ENCODE results near the gene EPX.
"Not testable (repeated sequence)": the region's sequence is repeated elsewhere in the genome, so short reads cannot be mapped to it uniquely, and the experiment has no call there.

EPX gene, protein sequence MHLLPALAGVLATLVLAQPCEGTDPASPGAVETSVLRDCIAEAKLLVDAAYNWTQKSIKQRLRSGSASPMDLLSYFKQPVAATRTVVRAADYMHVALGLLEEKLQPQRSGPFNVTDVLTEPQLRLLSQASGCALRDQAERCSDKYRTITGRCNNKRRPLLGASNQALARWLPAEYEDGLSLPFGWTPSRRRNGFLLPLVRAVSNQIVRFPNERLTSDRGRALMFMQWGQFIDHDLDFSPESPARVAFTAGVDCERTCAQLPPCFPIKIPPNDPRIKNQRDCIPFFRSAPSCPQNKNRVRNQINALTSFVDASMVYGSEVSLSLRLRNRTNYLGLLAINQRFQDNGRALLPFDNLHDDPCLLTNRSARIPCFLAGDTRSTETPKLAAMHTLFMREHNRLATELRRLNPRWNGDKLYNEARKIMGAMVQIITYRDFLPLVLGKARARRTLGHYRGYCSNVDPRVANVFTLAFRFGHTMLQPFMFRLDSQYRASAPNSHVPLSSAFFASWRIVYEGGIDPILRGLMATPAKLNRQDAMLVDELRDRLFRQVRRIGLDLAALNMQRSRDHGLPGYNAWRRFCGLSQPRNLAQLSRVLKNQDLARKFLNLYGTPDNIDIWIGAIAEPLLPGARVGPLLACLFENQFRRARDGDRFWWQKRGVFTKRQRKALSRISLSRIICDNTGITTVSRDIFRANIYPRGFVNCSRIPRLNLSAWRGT

DNA sequence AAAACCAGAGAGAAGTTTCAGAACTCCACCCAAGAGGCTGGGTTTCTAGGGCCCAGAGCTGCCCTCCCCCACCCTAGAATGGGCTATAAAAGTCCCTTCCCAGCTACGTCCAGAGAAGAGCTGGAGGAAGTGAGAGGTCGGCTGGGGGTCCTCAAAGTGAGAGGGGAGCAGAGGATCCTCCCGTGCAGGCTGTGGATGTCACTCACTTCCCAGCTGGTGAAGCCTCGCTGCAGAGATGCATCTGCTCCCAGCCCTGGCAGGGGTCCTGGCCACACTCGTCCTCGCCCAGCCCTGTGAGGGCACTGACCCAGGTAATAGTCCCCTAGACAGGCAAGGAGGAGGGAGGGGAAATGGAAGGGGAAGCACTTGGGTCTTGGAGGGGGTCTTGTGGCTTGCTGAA, at the start of gene EPX:
TSS of gene EPX (plus strand) at position 115 of the 400 bp plus-strand sequence. CDS start at position 236, 121 bp downstream.
- DNase-seq: no peak

DNA sequence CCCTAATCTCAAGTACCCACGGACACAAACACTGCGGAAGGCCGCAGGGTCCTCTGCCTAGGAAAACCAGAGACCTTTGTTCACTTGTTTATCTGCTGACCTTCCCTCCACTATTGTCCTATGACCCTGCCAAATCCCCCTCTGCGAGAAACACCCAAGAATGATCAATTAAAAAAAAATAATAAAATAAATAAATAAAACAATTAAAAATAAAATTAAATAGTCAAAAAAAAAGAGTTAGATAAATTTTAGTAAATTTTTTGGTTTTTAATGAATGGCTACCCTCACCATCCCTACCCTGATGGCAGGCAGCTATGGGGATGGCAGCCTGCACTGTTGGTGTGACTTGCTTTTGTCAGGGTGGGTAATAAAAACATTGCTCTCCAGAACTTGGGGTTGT, 49.2 kb upstream of the EPX start:
- DNase-seq: not testable (repeated sequence)

DNA sequence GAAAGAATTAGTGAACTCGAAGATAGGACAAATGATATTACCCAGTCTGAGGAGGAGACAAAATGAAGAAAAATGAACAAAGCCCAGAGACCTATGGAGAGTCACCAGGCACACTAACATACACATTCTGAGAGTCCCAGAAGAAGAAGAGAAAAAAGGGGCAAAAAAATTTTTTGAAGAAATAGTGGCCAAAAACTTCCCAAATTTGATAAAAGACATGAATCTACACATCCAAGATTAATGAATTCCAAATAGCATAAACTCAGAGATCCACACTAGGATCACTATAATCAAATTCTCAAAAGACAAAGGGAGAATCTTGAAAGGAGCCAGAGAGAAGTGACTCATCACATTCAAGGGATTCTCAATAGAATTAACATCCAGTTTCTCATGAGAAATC, 47.7 kb upstream of the EPX start:
- DNase-seq: no peak

DNA sequence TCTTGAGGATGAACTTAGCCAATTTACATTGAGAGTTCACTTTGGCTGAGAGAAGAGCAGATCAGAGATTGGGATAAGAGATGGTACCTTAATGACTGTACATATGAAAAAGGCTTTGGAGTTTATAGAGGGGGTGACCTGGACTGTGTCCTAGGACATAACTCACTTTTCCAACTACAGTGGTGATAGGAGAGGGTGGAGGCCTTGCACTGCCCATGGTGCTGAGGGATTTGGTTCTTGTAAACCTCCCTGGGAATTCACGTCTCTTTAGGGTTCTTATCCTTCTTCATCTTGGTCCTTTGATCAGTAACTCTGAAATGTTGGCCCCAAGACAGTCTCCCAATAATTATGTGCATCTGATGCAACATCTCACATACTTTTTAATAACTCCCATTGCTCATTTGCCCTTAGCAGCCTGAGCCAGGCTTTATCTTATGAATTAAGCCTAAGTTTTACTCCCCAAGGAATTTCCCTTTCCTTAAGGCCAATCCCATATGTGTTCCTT, 44.5 kb upstream of the EPX start, which contains the start of gene OR4D1:
TSS of gene OR4D1 (plus strand) at position 455 of the 505 bp plus-strand sequence. CDS start 6,770 bp downstream, outside the sequence.
- DNase-seq: no peak

DNA sequence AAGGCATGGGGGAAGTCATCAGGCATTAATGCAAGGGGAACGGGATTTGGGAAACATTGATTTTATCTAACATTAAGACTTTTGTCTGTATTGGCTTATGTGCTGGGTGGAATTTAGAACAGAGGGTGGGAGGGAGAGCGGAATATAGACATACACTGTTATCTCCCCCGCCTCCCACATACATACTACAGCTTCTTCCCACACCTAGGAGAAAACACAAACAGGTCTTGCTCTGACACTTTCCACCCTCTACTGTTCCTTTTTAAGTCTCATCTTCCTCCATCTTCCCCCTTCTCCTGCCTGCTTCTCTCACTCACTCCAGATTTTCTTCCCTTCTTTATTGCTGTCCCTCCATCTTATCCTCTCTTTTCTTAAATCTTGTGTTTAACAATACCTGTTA, 43.9 kb upstream of the EPX start:
- no peak for DNase-seq

DNA sequence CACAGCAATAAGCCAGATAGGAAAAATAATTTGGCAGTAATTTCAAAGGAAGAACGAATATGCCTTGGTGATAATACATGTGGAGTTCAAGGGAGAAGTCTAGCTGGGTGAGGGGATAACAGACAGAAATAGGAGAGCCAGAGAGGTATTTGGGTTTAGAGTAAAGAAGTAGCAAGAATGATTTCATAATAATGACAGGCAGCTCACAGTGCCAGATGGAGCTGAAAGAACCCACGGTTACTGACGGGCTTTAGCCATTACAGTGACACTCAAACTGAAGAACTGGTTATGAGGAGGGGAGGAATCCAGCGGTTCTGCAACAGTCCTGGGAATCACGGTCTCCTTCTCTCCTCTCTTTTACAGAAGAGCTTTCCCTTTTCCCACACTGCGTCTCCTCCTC, 42.1 kb upstream of the EPX start:
- DNase-seq: no peak

DNA sequence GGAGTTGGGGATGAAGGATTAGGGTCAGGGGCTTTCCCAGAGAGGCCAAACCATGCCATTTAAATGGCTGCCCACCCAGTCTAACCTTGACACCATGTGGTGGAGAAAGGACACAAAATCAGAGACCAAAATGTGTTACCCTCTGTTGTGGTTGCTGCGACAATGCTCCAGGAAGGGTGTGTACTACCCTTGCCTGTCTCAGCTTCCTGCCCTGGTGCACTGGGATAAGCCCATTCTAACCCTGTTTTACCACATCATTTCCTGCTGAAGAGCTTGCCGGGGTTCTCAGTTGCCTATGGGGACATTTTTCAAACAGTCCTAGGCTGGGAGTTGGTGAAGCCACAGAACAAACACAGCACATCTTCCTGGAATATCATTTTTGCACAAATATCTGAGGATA, 39.5 kb upstream of the EPX start:
- no peak for DNase-seq

DNA sequence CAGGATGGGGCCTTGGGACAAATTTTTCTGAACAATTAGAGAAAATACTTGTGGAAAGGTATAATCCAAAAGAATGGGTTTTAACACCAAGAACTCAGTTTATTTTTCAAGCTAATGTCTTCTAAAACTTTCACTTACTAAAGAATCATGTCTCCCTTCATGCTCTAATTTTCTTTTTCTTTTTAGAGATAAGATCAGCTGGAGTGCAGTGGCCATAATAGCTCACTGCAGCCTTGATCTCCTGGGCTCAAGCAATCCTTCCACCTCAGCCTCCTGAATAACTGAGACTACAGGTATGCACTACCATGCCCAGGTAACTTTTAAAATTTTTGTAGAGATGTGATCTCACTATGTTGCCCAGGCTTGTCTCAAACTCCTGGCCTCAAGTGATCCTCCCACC, 38.9 kb upstream of the EPX start:
- DNase-seq: no peak

DNA sequence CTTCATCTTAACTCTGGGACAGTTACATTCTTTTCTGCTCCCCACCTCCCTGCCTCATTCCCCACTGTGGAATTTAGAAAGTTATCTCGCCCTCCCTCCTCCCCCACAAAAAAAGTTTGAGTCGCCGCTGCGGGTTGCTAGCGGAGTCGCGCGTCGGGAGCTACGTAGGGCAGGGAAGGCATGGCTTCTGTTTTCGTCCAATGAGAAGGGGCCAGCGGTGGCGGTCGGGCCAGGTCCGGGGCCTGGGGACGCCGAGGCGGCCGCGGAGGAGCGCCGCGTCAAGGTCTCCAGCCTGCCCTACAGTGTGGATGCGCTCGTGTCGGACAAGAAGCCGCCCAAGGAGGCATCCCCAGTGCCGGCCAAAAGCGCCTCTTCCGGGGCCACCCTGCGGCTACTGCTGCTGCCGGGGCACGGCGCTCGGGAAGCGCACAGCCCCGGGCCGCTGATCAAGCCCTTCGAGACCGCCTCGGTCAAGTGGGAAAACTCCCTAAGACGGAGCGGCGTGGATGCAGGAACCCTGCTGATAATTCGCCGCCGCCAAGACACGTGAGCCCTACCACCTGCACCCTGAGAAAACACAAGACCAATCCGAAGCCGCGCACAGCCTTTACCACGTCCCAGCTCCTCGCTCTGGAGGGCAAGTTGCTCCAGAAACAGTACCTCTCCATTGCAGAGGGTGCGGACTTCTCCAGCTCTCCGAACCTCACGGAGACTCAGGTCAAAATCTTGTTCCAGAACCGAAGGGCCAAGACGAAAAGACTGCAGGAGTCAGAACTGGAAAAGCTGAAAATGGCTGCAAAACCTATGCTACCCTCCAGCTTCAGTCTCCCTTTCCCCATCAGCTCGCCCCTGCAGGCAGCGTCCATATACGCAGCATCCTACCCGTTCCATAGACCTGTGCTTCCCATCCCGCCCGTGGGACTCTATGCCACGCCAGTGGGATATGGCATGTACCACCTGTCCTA, 35.4 kb upstream of the EPX start:
- DNase-seq: peak; percentile 21

DNA sequence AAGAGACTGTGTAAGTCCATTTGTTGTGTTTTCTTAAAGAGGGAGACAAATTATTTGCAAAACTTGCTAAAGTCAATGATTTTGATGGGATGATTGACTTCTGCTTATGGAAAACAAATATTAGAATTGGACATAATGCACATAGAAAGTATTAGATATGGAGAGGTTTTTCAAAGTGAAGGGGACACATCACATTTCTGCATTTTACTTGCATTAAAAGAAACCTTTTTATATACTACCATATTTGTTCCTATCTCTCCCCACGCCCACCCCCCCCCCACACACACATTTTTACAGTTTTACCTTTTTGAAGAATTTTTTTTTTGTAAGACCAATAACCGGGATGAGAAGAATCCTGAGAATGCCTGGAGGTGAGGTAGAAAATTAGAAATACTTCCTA, 34.3 kb upstream of the EPX start:
- no peak for DNase-seq

DNA sequence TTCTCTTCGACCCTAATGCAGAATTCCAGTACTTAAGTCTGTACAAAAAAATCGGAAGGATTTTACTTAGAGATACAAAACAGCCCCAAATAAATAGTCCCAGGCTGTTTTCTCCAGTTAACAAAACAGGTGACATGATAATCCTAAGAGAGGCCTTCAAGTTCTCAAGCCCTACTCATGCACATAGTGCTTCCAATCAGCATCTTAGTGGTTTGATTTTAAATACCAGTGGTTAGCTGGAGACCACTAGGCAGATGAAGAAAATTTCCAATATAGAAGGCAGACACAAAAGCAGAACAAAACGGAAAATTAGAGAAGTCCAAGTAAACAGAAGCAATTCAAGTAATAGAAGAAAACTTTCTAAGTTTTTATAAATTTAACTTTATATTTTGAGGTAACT, 31.0 kb upstream of the EPX start:
- no peak for DNase-seq

DNA sequence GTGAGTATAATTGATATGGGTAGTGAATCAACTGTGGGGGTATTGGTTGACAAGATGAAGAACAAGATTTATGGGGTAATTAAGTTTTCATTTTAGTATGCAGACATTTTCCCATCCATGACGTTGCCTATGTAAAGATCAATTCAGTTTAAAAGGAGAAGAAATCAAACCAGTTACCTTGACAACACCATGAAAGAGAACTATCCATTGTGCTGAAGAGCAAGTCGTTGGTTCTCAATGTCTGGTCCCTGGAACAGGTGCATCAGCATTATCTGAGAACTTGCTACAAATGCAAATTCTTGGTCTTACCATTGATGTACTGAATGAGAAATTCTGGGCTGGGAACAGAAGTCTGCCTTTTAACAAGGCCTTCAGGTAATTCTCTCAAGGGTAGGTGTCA, 26.5 kb upstream of the EPX start:
- peak; percentile 27 for DNase-seq

DNA sequence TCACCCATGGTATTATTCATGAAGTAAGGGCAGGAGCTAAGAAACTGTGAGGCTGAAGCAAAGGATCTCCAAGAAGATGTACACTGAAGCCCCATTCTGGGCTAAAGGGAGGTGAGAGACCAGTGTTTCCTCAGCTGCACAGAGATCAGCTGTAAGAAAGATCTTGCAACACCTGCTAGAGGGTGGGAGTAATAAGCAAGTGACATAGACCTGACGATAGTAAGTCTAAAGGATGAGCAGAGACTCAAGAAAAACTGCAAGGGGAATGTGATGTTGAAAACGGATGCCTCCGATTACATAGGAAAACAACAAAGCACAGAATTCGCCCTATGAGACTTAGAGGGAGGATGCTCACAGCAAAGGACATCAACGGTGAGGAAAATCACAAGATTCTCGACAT, 25.8 kb upstream of the EPX start, which contains the start of gene OR4D2:
TSS of gene OR4D2 (plus strand) at position 301 of the 400 bp plus-strand sequence. CDS start 2,674 bp downstream, outside the sequence.
- no peak for DNase-seq

DNA sequence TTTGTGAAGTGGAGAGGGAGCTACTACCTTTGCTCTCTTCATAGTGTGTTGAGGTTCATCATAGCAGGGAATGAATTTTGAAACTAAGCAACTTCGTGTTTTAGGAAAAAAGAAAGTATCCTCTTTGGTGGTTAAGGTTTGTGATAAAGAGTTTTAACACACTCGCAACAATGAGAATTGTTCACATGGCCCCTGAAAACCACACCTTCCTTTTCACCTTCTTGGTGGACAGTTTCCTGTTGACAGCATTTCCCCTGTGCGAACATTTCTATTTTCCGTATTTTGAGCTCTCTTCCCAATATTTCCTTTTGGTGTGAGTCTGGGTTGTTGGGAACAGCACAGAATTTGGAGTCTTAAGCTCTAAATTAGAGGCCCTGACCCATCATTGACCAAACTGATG, 21.9 kb upstream of the EPX start:
- DNase-seq: no peak

DNA sequence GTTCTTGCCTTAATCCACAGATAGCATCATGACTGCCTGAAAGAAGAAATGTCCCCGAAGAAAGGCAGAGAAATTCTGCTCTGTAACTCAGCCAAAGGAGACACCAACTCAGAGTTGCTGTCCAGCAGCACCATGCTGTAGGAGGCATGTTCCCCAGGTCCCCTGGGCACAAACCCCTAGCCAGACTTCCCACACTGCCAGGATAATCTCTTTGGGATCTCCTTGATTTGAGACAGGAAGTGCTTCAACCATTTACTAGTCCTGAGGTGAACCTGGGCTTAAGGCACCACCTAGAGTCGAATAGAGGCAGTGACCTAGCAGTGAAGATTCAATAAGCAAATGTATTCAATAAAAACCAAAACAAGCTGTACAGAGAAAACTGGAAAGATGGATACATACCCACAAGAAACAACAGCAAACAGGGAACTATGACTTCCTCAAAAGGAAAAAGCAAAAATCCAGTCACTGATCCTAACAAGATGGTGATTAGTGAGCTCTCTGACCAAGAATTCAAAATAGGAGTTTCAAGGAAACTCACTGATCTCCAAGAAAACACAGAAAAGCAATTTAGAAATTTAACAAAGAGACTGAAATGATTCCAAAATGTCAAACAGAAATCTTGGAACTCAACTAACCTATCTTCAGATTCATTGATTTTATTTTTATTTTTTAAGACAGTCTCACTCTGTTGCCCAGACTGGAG, 20.0 kb upstream of the EPX start:
- peak; percentile 41 for DNase-seq

DNA sequence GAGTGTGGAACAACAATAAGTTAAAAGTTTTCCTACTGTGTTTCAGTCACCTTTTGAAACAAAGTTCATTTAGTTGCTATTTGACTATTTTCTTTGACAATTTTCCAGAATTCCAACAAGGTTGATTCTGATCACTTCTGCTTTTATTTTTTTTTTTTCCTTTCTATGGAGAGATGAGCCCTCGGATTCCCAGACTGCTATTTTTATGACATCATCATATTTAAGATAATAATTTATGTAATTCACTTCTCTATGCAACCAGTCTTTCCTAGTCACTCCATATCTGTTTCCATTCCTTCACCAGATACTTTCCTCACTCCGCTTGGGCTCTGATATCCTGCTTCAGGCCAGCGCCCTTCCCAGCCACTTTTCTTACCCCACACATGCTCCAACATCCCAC, 17.7 kb upstream of the EPX start:
- DNase-seq: no peak

DNA sequence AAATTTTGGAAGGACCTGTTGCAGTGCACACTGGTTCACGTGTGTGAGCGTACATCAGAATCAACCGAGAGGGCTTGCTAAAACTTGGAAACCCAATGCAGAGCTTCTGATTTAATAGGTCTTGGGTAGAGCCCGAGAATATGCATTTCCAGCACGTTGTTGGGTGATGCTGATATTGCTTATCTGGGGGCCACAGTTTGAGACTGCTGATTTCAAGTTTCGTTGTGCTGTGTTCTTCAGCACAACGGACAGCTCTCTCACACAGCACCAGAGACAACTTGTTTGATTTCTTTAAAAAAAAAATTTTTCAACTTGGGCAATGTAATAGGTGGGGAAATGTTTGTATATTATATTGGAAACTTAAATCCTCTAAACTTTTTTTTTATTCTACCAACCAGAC, 16.3 kb upstream of the EPX start:
- DNase-seq: no peak

DNA sequence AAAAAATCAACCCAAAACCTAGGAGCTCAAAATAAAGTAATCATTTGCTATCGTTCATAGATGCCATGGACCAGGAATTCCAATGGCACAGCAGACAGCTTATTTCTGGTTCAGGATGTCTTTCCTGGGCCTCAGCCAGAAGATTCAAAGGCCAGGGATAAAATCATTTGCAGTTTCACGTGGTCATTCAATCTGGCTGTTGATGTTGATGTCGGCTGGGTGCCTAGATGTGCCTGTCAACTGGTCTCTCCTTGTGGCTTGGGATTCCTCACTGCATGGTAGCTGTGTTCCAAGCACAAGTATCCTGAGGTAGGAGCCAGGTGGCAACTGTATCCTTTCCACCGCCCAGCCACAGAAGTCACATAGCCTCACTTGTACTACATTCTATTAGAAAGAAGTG, 10.7 kb upstream of the EPX start:
- no peak for DNase-seq

DNA sequence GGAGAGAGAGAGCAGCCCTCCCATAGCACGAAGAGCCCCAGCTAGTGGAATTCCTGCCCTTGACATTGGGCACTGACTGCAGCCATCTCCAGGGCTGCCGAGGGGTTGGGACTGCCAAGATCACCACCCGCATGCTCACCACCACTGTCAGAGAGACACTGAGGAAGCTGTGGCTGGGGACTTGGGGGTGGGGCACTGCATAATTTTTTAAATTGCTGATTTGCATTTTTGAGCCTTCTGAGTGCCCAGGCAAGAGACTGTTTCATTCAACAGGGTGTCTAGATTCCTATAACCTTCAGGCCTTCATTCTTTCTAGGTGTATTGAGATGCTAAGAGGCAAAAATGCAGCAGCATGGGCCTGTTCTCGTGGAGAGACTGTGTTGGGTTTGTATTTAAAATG, 9.0 kb upstream of the EPX start:
- DNase-seq: no peak

DNA sequence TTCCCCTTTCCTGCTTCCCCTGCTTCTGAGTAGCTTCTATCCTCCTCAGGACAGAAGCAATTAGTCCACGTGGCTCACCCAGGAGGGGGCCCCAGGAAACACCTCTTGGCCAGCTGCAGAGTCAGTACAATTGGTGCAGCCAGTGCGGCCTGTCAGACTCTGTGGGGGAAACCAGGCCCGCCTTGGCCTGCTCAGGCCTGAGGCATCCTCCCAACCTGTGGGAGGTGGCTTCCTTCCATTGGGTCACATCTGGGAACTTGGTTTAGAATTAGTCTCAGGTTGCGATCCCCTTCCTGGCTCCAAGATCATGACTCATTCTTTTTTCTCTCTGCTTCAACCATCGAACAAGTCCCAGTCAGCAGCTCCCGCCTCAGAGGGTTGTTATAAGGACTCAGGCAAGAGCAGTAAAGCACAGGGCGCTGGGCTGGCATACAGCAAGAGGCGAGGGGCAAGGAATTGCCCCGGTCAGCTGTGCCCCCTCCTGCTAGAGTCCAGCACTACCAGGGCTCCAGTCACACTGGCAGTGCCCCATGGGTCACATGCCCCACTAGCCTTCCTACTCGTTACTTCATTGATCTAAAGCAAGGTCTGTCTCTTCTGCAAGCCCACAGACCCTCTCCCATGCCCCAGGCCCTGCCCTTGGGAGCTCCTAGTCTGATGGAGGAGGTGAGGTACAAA, 8.1 kb upstream of the EPX start:
- no peak for DNase-seq

DNA sequence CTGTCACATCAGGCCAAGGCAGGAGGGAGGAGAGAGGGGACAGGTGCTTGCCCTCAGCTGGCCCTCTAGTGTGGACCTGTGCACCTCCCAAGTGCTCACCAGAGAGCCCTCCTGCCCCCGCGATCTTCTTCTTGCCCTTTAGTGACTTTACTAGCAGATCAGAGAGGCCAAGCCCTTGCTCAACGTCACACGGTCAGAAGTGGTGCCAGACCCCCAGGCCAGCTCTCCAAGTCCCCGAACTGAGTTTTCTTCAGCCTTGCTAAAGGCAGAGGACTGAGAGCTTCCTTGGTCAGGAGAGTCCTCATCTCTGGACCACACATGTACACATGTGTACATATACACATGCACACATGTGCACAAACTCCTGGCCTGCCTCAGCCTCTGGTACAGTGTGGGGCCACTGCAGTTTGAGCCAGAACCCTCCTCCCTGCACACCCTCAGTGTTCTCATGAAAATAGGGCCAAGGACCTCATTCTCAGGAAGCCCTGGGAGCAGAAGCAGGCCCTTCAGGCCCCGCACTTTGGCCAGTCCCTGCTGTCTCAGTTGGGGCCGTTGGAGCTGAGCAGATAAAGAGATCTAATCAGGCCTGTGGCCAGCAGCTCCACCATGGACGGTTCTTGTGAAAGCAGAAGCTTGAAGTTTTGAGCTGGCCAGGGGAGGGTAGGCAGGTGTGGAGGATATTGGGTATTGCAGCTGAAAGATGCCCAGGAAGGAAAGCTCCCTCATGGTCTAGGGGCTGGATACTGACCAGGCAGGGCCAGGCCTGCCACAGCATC, 7.4 kb upstream of the EPX start:
- DNase-seq: no peak

Data from NCI-H1417 treated with DMSO at 0.1 percent for 48 hours (cell line).